ENCODE data around the gene FAM81A.

The FAM81A gene

DNA sequence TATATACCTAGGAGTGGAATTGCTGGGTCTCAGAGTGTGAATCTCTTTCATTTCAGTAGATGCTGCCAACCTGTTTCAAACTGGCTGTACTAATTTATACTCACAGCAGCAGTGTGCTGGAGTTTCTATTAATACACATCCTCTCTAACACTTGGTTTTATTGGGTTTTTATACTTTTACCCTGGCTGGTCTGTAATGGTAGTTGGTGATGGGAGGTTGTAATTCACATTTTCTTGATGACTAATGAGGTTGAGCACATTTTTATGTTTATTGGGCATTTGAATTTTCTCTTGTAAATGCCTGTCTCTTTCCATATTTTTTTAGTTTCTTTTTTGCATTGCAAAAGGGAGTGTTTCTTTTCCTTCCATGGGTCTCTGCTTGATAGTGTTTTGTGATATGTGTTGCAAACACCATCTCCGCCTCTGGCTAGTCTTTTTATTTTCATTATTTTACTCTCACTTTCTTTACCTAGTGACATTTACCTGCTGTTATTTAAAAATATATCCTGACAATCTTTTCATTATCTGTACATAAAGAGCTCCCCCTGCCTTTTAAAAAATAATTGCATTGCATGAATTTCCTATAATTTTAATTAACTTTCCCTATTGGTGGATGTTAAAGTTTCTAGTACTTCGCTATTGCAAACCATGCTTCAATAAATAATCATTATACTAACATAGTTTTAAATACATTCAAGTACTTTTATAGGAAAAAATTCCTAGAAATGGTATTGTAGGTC is 124.6 kb downstream of the FAM81A start:
- no peak overlapping the region for H3K27ac ChIP-seq (ENCODE audit: low read length)
- no peaks in the 10 kb centered on the region for H3K36me3 ChIP-seq (ENCODE audit: control insufficient read depth, low read depth, low read length)
- no peaks in the 10 kb centered on the region for H3K27me3 ChIP-seq (ENCODE audit: control insufficient read depth, insufficient read depth, low read length)
- H3K4me1 ChIP-seq (ENCODE audit: control insufficient read depth, low read depth, low read length): no peaks in the 10 kb centered on the region
- no peak overlapping the region for H3K9ac ChIP-seq (ENCODE audit: low read length)
- H3K4me3 ChIP-seq (ENCODE audit: low read length): no peak overlapping the region
- H3K9me3 ChIP-seq (ENCODE audit: control insufficient read depth, low read depth, low read length): no peaks in the 10 kb centered on the region

- Histone ChIP-seq H3K4me3 (ENCODE audit: low read length) (no peak overlapping the region), H3K9ac (ENCODE audit: low read length) (no peak overlapping the region), H3K27me3 (ENCODE audit: control insufficient read depth, insufficient read depth, low read length) (no peaks in the 10 kb centered on the region), H3K9me3 (ENCODE audit: control insufficient read depth, low read depth, low read length) (no peaks in the 10 kb centered on the region), H3K27ac (ENCODE audit: low read length) (no peak overlapping the region), H3K36me3 (ENCODE audit: control insufficient read depth, low read depth, low read length) (no peaks in the 10 kb centered on the region), H3K4me1 (ENCODE audit: control insufficient read depth, low read depth, low read length) (no peaks in the 10 kb centered on the region)
These were observed 127.3 kb downstream of the FAM81A start for GRCh38 chr15:59565299-59565698.

GRCh38 chr15:59567324-59567723 is 129.3 kb downstream of the FAM81A start:
- H3K9ac ChIP-seq (ENCODE audit: low read length): no peak overlapping the region
- no peaks in the 10 kb centered on the region for H3K9me3 ChIP-seq (ENCODE audit: control insufficient read depth, low read depth, low read length)
- H3K27ac ChIP-seq (ENCODE audit: low read length): no peak overlapping the region
- H3K4me1 ChIP-seq (ENCODE audit: control insufficient read depth, low read depth, low read length): no peaks in the 10 kb centered on the region
- no peaks in the 10 kb centered on the region for H3K36me3 ChIP-seq (ENCODE audit: control insufficient read depth, low read depth, low read length)
- no peaks in the 10 kb centered on the region for H3K27me3 ChIP-seq (ENCODE audit: control insufficient read depth, insufficient read depth, low read length)
- no peak overlapping the region for H3K4me3 ChIP-seq (ENCODE audit: low read length)

GRCh38 chr15:59569477-59569876 is 131.5 kb downstream of the FAM81A start:
- no peaks in the 10 kb centered on the region for H3K4me1 ChIP-seq (ENCODE audit: control insufficient read depth, low read depth, low read length)
- H3K4me3 ChIP-seq (ENCODE audit: low read length): no peak overlapping the region
- H3K36me3 ChIP-seq (ENCODE audit: control insufficient read depth, low read depth, low read length): no peaks in the 10 kb centered on the region
- no peak overlapping the region for H3K9ac ChIP-seq (ENCODE audit: low read length)
- H3K9me3 ChIP-seq (ENCODE audit: control insufficient read depth, low read depth, low read length): no peaks in the 10 kb centered on the region
- no peaks in the 10 kb centered on the region for H3K27me3 ChIP-seq (ENCODE audit: control insufficient read depth, insufficient read depth, low read length)
- H3K27ac ChIP-seq (ENCODE audit: low read length): no peak overlapping the region

GRCh38 chr15:59570315-59570714 is 132.3 kb downstream of the FAM81A start:
- Histone ChIP-seq H3K27ac (ENCODE audit: low read length) (no peak overlapping the region), H3K9ac (ENCODE audit: low read length) (no peak overlapping the region), H3K9me3 (ENCODE audit: control insufficient read depth, low read depth, low read length) (no peaks in the 10 kb centered on the region), H3K4me1 (ENCODE audit: control insufficient read depth, low read depth, low read length) (no peaks in the 10 kb centered on the region), H3K4me3 (ENCODE audit: low read length) (no peak overlapping the region), H3K36me3 (ENCODE audit: control insufficient read depth, low read depth, low read length) (no peaks in the 10 kb centered on the region), H3K27me3 (ENCODE audit: control insufficient read depth, insufficient read depth, low read length) (no peaks in the 10 kb centered on the region)

DNA sequence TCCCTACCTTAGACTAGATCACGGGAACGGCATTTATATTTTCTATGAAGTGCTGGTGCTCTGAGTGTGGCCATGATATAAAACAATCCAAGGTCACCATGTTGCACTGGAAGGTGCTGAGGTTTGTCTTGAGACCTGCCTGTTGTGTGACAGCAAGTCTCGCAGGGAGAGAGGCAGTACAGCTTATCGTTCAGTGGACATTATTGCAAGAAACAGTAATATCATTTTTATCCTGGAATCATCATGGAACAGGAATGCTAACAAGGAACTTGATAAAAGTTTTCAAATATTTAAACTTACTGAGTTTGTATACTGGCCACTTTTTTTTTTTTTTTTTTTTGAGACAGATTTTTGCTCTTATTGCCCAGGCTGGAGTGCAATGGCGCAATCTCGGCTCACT is 133.6 kb downstream of the FAM81A start:
- Histone ChIP-seq H3K36me3 (ENCODE audit: control insufficient read depth, low read depth, low read length) (no peaks in the 10 kb centered on the region), H3K9me3 (ENCODE audit: control insufficient read depth, low read depth, low read length) (no peaks in the 10 kb centered on the region), H3K27ac (ENCODE audit: low read length) (no peak overlapping the region), H3K27me3 (ENCODE audit: control insufficient read depth, insufficient read depth, low read length) (no peaks in the 10 kb centered on the region), H3K4me1 (ENCODE audit: control insufficient read depth, low read depth, low read length) (no peaks in the 10 kb centered on the region), H3K4me3 (ENCODE audit: low read length) (no peak overlapping the region), H3K9ac (ENCODE audit: low read length) (no peak overlapping the region)
